Neuron (in vitro differentiated cells): Measurements from ENCODE around the gene KRTAP3-2.
"Not testable (repeated sequence)": the region's sequence is repeated elsewhere in the genome, so short reads cannot be mapped to it uniquely, and the experiment has no call there.

Experiments used
- H2AFZ ChIP-seq: one replicate; pipeline ENCODE4 v1.6.1; 2013; ENCODE audit warnings: low read depth, mild to moderate bottlenecking, inconsistent platforms, low read length, moderate library complexity
- H3K27me3 ChIP-seq: one replicate; pipeline ENCODE4 v1.6.1; 2013; ENCODE audit warnings: low read length; ENCODE audit not compliant: insufficient read depth
- H3K36me3 ChIP-seq: one replicate; pipeline ENCODE4 v1.6.1; 2013; ENCODE audit warnings: low read length; ENCODE audit not compliant: insufficient read depth
- H3K4me1 ChIP-seq: one replicate; pipeline ENCODE4 v1.6.1; 2013; ENCODE audit warnings: low read length; ENCODE audit not compliant: insufficient read depth
- H3K4me3 ChIP-seq: 2 replicates; pipeline ENCODE4 v1.5.1; 2013; ENCODE audit warnings: mild to moderate bottlenecking, low read length, moderate library complexity
- H3K9me3 ChIP-seq: one replicate; pipeline ENCODE4 v1.6.1; 2013; ENCODE audit warnings: low read length

The KRTAP3-2 gene

DNA sequence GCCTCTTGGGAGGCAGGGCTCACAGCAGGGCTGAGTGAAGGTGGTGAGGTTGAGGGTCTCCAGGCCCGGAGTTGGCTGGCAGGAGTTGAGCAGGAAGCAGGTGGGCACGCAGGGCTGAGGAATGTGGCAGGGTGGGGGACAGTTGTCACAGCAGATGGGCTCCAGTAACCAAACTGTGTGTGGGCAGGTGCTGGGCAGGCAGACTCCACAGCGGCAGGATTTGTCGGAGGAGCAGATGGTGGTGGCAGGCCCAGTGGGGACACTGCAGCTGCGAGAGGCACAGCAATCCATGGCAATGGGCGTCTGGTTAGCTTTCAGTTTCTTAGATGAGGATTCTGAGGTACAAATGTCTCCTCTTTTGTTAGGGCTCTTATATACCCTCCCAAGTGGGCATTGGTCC, at the start of gene KRTAP3-2:
Gene KRTAP3-2, minus strand, starts transcription at position 344 of the 400 bp plus-strand sequence. Its CDS starts 53 bp downstream, at position 291.
- not testable (repeated sequence) for H3K9me3 ChIP-seq, H3K27me3 ChIP-seq, H3K36me3 ChIP-seq, H3K4me3 ChIP-seq, H3K4me1 ChIP-seq, H2AFZ ChIP-seq

DNA sequence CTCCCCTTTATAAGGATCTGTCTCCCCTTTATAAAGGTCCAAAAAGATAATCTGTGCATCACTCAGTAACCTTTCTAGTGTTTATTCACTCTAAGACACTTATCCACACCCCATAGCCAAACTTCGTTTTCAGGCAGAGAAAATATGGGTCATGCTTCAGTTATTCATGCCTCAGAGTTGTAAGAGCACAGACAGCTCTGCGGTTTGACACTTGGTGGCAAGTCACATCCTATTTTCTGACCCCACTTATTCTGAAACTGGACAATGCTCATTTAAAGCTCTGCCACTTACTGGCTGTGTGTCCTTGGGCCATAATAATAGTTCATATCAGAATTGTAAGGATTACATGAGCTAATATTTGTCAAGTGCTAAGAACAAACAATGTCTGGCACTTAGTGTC, 49.4 kb upstream of the KRTAP3-2 start:
- Histone ChIP-seq H3K4me3 (no peak overlapping the region), H3K9me3 (no peaks in the 10 kb centered on the region), H2AFZ (no peak overlapping the region), H3K4me1 (no peaks in the 10 kb centered on the region), H3K36me3 (no peaks in the 10 kb centered on the region), H3K27me3 (no peaks in the 10 kb centered on the region)

DNA sequence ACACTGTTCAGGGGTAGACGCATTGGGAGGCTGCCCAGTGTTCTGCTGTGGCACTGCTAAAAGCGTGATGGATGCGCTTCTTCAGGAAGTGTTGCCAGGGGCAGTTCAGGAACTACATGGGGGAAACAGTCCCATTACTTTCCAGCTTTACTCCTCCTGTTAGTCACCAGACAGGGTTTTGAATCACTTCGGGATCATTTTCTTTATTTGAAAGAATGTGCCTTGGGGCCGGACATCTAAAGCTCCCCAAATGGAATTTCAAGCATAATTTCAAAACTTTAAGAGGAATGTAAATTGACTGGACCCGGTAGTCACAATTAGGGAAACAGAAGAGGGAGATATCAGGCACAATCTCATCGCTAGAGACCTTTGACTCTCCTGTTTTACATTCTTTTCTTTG, 48.7 kb upstream of the KRTAP3-2 start:
- H3K4me3 ChIP-seq, result no peak overlapping the region
- no peaks in the 10 kb centered on the region for H3K36me3 ChIP-seq
- no peak overlapping the region for H2AFZ ChIP-seq
- no peaks in the 10 kb centered on the region for H3K4me1 ChIP-seq
- H3K27me3 ChIP-seq, result no peaks in the 10 kb centered on the region
- no peaks in the 10 kb centered on the region for H3K9me3 ChIP-seq

DNA sequence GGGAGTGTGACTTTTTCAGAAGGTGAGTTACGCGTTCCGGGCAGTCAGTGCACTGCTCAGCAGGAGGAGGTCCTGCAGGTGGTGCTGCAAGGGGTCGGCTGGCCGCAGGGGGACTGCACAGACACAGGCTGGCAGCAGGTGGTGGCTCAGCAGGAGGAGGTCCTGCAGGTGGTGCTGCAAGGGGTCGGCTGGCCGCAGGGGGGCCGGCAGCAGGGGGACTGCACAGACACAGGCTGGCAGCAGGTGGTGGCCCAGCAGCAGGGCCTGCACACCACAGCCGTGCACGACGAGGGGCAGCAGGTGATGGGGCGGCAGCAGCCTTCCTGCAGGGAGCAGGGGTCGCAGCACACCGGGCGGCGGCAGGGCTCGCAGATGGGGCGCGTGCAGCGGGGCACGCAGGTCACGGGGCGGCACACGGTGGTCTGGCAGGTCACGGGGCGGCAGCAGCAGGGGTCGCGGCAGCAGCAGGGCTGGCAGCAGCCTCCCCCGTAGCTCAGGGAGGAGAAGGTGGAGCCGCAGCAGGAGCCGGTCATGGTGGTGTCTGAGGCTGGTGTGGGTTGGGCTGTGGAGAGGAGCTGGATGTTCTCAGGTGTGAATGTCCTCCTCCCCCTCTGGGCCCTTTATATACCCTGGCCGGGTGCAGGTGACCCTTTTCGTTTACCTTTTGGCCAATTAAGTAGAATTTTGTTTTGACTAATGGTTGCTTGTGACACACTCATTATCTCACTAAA, 47.2 kb upstream of the KRTAP3-2 start, which contains the start of gene KRTAP2-1:
Gene KRTAP2-1, minus strand, starts transcription at position 582 of the 731 bp plus-strand sequence. Its CDS starts 49 bp downstream, at position 533.
- not testable (repeated sequence) for H3K36me3 ChIP-seq, H3K9me3 ChIP-seq, H3K4me1 ChIP-seq, H3K4me3 ChIP-seq, H2AFZ ChIP-seq, H3K27me3 ChIP-seq

DNA sequence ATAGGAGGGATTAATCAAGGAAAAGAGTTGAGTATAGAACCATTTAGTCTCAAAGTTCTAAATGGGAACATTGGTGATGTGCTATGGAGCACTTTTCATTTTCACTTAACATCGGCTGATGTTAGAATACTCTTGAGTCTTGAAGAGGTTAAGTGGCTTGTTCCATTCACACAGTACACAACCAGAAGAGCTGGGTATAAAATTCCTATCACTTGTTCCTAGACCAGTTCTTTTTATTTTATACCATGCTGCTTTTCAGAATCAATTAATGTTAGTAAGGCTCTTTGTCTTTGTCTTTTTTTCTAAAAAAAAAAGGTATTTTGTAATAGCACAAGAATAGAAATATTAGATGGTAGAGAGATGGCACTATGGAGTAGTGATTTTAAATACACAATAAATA, 43.2 kb upstream of the KRTAP3-2 start:
- Histone ChIP-seq H3K4me3 (no peak overlapping the region), H3K4me1 (no peaks in the 10 kb centered on the region), H2AFZ (no peak overlapping the region), H3K27me3 (no peaks in the 10 kb centered on the region), H3K36me3 (no peaks in the 10 kb centered on the region), H3K9me3 (no peaks in the 10 kb centered on the region)

DNA sequence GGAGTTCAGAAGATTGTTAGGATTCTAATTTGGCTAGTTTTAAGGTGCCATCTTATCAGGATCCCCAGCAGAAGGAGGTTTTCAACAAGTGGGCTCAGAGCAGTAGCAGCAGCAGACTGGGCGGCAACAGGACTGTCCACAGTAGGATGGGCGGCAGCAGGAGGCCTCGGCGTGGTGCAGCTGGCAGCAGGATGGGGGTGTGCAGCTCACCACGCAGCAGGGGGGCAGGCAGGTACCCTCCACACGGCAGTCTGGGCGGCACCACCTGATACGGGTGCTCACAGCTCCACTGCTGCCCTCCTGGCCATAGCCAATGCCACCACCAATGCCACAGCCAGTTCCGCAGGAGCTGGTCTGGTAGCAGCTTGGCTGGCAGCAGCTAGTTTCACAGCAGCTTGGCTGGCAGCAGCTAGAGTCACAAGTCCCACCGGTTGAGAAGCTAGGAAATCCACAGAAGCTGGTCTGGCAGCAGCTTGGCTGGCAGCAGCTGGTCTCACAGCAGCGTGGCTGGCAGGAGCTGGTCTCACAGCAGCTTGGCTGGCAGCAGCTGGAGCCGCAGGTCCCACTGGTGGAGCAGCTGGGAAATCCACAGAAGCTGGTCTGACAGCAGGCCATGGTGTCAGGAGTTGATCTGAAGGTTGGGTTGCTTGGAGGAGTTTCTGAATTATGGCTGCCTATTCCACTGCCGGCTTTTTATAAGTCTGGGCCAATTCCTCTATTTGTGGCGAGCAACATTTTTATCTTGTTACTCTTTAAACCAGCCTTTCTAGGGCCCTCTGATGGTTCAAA, 41.3 kb upstream of the KRTAP3-2 start, which contains the start of gene KRTAP1-1:
Gene KRTAP1-1, minus strand, starts transcription at position 668 of the 789 bp plus-strand sequence. Its CDS starts 53 bp downstream, at position 615.
- not testable (repeated sequence) for H2AFZ ChIP-seq, H3K36me3 ChIP-seq, H3K9me3 ChIP-seq, H3K27me3 ChIP-seq, H3K4me3 ChIP-seq, H3K4me1 ChIP-seq

DNA sequence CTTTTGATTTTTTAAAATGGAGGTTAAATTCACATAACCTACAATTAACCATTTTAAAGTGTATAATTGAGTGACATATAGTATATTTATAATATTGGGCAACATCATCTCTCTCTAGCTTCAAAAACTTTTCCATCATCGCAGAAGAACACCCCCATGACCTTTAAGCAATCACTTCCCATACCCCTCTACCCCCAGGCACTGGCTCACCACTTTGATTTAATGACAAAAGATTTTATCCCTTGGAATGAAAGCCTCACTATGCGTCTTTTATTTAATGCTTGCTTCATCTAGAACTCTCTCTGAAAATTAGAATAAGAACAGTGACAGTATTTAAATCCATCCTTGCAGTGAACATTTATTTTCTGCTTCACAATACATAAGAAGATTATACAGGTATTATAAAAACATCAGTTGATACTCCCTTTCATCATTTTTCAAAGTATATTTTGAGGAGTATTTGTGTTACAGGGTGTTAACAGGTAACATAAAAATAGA, 38.2 kb upstream of the KRTAP3-2 start:
- Histone ChIP-seq H3K9me3 (no peaks in the 10 kb centered on the region), H3K4me3 (no peak overlapping the region), H3K4me1 (no peaks in the 10 kb centered on the region), H2AFZ (no peak overlapping the region), H3K36me3 (no peaks in the 10 kb centered on the region), H3K27me3 (no peaks in the 10 kb centered on the region)

DNA sequence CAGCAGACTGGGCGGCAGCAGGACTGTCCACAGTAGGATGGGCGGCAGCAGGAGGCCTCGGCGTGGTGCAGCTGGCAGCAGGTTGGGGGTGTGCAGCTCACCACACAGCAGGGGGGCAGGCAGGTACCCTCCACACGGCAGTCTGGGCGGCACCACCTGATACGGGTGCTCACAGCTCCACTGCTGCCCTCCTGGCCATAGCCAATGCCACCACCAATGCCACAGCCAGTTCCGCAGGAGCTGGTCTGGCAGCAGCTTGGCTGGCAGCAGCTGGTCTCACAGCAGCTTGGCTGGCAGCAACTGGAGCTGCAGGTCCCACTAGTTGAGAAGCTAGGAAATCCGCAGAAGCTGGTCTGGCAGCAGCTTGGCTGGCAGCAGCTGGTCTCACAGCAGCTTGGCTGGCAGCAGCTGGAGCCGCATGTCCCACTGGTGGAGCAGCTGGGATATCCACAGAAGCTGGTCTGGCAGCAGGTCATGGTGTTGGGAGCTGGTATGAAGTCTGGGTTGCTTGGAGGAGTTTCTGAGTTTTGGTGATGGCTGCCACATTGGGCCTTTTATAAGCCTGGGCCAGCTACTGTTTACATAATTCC, 34.7 kb upstream of the KRTAP3-2 start, which contains the start of gene KRTAP1-3:
Gene KRTAP1-3, minus strand, starts transcription at position 529 of the 590 bp plus-strand sequence. Its CDS starts 53 bp downstream, at position 476.
- H3K36me3 ChIP-seq, H3K4me3 ChIP-seq, H2AFZ ChIP-seq, H3K27me3 ChIP-seq, H3K9me3 ChIP-seq, H3K4me1 ChIP-seq: not testable (repeated sequence)

DNA sequence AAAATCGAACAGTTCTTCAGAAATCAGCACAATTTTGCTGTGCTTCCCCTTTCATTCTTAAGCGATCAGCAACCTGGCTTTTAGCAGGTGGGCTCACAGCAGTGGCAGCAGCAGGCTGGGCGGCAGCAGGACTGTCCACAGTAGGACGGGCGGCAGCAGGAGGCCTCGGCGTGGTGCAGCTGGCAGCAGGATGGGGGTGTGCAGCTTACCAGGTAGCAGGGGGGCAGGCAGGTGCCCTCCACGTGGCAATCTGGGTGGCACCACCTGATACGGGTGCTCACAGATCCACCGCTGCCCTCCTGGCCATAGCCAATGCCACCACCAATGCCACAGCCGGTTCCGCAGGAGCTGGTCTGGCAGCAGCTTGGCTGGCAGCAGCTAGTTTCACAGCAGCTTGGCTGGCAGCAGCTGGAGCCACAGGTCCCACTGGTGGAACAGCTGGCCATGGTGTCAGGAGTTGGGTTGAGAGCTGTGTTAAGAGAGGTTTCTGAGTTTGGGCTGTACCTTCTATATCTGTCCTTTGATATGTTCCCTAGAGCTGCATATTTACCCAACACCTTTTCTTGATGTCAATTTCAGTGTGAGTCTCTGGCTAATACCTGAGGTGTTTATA, 30.0 kb upstream of the KRTAP3-2 start, which contains the start of gene KRTAP1-4:
Gene KRTAP1-4, minus strand, starts transcription at position 563 of the 613 bp plus-strand sequence. Its CDS starts 117 bp downstream, at position 446.
- Histone ChIP-seq H3K9me3 (no peaks in the 10 kb centered on the region), H3K27me3 (peaks cover 2% of the 10 kb centered on the region), H2AFZ (no peak within 1 kb of the TSS), H3K36me3 (no peaks in the 10 kb centered on the region), H3K4me1 (no peaks in the 10 kb centered on the region), H3K4me3 (no peak within 1 kb of the TSS)

DNA sequence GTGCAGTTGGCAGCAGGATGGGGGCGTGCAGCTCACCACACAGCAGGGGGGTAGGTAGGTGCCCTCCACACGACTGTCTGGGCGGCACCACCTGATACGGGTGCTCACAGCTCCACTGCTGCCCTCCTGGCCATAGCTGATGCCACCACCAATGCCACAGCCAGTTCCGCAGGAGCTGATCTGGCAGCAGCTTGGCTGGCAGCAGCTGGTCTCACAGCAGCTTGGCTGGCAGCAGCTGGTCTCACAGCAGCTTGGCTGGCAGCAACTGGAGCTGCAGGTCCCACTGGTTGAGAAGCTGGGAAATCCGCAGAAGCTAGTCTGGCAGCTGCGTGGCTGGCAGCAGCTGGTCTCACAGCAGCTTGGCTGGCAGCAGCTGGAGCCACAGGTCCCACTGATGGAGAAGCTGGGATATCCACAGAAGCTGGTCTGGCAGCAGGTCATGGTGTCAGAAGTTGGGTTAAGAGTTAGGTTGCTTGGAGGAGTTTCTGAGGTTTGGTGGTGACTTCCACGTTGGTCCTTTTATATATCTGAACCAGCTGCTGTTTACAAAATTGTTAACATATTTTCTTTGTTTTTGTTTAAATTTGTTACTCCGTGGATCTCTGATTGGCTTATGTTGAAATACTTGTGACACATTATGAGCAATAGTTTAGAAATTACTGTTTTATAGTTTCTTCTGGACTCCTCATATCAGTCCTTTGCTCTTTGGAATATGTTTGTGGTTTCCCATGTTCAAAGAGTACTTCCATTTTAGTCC, 27.2 kb upstream of the KRTAP3-2 start, which contains the start of gene KRTAP1-5:
Gene KRTAP1-5, minus strand, starts transcription at position 494 of the 757 bp plus-strand sequence. Its CDS starts 53 bp downstream, at position 441.
- Histone ChIP-seq H3K27me3 (peaks cover 2% of the 10 kb centered on the region), H3K4me3 (no peak within 1 kb of the TSS), H3K9me3 (no peaks in the 10 kb centered on the region), H2AFZ (no peak within 1 kb of the TSS), H3K36me3 (no peaks in the 10 kb centered on the region), H3K4me1 (no peaks in the 10 kb centered on the region)

DNA sequence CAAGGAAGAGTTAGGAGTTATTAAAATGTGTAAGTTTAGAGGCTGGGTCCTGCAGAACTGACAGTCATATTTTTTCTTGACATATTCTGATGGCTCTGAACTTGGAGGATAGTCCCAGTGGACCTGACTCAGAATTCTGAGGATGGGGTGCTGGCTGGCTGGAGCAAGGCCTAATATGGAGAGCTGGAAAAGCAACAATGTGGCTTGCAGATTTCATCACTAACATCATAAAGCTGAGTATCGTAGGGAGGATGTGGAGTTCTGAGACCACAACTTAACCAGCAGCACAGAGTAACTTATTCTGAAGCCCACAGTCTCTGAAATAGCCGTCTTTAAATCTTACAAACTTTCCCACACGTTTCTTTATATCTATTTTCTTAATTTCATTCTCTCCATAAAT, 25.0 kb upstream of the KRTAP3-2 start:
- no peak overlapping the region for H3K4me3 ChIP-seq
- no peak overlapping the region for H2AFZ ChIP-seq
- peaks cover 2% of the 10 kb centered on the region for H3K27me3 ChIP-seq
- H3K4me1 ChIP-seq, result no peaks in the 10 kb centered on the region
- H3K9me3 ChIP-seq, result no peaks in the 10 kb centered on the region
- H3K36me3 ChIP-seq, result no peaks in the 10 kb centered on the region

DNA sequence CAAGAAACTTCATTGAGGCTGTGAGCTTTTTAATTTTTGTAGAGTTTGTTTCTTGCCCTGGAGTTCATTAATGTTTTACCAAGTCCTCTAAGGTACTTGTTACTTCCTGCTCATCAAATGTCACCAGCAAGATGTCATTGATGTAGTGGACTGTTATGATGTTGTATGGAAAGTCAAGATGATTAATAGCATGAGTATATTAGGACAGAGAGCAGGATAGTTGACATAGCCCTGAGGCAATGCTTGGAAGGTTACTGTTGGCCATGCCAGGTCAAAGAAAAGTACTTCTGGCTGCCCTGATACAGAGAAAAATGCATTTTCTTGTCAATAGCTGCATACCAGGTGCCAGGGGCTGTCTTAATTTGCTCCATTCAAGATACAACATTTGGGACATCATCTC, 20.6 kb upstream of the KRTAP3-2 start:
- Histone ChIP-seq H3K9me3 (no peaks in the 10 kb centered on the region), H2AFZ (no peak overlapping the region), H3K36me3 (no peaks in the 10 kb centered on the region), H3K27me3 (peaks cover 4% of the 10 kb centered on the region), H3K4me1 (no peaks in the 10 kb centered on the region), H3K4me3 (no peak overlapping the region)
